ENCODE results near the gene MICAL3.

The MICAL3 gene

DNA sequence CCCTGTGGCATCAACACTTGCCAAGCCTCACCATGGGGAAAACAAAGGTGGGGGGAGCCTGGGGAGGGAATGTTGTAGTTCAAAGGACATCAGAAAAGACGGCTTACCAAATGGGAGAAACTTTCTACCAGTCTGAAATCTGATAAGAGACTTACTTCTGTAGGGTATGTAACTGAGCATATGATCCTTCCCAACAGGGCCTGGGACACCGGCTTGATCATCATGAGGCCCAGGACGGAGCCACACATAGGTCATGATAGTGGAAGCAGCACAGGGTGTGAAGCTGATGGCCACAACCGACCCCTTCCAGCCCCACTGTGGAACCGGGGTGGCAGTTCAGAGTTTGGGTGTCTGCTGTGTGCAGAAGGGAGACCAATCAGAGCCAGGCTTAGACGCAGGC, 51.1 kb downstream of the MICAL3 start (continued):
- TF ChIP-seq SNAI2 (CRISPR knock-in tag; IDR thresholded peaks at IDR 0.05) (no peak), RARB (CRISPR knock-in tag; IDR thresholded peaks at IDR 0.05) (no peak)
- TF ChIP-seq, protein P1, sequence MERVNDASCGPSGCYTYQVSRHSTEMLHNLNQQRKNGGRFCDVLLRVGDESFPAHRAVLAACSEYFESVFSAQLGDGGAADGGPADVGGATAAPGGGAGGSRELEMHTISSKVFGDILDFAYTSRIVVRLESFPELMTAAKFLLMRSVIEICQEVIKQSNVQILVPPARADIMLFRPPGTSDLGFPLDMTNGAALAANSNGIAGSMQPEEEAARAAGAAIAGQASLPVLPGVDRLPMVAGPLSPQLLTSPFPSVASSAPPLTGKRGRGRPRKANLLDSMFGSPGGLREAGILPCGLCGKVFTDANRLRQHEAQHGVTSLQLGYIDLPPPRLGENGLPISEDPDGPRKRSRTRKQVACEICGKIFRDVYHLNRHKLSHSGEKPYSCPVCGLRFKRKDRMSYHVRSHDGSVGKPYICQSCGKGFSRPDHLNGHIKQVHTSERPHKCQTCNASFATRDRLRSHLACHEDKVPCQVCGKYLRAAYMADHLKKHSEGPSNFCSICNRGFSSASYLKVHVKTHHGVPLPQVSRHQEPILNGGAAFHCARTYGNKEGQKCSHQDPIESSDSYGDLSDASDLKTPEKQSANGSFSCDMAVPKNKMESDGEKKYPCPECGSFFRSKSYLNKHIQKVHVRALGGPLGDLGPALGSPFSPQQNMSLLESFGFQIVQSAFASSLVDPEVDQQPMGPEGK (CRISPR knock-in tag; IDR thresholded peaks at IDR 0.05; ENCODE audit: borderline replicate concordance), result no peak

DNA sequence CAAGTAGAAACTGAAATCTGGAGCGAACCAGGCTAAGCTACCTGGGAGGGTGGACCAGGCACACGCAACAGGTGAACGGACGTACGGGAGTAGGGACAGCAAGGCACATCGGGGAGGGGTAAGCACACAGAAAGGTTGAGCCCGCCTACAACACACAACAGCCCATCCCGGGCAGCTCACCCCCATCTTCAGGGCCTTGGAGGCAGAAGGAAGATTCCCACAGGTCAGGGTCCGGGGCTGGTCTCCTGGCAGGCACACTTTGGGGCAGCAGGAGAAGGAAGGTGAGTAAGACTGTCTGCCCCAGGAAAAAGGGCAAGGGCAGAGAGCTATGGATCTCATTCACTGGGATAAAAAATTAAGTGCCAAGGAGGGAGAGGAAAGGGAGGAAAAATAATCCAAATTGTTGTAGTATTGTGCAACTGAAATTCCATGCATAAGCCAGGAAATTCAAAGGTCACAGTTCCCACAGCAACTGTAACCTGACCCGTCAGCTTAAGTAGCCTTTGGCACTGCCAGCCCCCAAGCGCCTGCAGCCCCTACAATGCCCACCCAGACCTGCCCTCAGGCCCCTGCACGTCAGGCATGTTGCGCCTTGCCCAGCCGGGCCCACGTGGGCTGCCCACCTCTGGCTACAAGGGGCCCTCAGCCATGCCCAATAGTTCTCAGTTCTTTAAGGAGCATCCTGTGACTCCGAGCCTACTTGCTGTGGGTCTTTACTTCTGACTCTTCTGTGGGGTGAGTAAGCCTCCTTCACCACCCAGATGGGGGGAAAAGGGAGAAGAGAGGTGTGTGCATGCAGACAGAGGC, 51.8 kb downstream of the MICAL3 start:
- peak; percentile 68 for ATAC-seq
- TF ChIP-seq ISL1 (CRISPR knock-in tag; IDR thresholded peaks at IDR 0.05) (peak; percentile 21), ZFP3 (CRISPR knock-in tag; IDR thresholded peaks at IDR 0.05) (0 out of 2 replicates have a peak, but pooled peaks have one; percentile 27), ZFP30 (CRISPR knock-in tag; IDR thresholded peaks at IDR 0.05) (no peak), CSDC2 (CRISPR knock-in tag; IDR thresholded peaks at IDR 0.05) (0 out of 2 replicates have a peak, but pooled peaks have one; percentile 31)
- TF ChIP-seq, protein P2, sequence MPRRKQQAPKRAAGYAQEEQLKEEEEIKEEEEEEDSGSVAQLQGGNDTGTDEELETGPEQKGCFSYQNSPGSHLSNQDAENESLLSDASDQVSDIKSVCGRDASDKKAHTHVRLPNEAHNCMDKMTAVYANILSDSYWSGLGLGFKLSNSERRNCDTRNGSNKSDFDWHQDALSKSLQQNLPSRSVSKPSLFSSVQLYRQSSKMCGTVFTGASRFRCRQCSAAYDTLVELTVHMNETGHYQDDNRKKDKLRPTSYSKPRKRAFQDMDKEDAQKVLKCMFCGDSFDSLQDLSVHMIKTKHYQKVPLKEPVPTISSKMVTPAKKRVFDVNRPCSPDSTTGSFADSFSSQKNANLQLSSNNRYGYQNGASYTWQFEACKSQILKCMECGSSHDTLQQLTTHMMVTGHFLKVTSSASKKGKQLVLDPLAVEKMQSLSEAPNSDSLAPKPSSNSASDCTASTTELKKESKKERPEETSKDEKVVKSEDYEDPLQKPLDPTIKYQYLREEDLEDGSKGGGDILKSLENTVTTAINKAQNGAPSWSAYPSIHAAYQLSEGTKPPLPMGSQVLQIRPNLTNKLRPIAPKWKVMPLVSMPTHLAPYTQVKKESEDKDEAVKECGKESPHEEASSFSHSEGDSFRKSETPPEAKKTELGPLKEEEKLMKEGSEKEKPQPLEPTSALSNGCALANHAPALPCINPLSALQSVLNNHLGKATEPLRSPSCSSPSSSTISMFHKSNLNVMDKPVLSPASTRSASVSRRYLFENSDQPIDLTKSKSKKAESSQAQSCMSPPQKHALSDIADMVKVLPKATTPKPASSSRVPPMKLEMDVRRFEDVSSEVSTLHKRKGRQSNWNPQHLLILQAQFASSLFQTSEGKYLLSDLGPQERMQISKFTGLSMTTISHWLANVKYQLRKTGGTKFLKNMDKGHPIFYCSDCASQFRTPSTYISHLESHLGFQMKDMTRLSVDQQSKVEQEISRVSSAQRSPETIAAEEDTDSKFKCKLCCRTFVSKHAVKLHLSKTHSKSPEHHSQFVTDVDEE (CRISPR knock-in tag; IDR thresholded peaks at IDR 0.05), result no peak

DNA sequence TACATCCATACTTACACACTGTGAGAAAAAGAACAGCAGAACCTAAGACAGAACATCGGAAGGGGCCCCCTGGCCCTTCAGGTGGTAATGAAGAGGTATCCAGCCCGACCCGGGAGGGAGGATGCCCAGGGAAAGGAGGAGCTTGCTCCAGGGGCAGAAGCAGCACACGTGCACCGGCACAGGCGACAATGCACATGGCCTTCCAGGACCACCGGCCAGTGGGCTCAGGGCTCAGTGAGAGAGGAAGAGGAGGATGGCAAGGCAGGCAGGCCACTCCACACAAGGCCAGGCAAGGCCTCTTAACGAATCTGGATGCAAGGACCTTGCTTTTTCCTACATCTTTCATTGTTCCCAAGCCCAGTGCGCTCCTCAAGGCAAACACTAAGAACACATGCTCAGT, 52.6 kb downstream of the MICAL3 start:
- TF ChIP-seq GLIS3 (CRISPR knock-in tag; IDR thresholded peaks at IDR 0.05), result no peak
- TF ChIP-seq, protein P3, sequence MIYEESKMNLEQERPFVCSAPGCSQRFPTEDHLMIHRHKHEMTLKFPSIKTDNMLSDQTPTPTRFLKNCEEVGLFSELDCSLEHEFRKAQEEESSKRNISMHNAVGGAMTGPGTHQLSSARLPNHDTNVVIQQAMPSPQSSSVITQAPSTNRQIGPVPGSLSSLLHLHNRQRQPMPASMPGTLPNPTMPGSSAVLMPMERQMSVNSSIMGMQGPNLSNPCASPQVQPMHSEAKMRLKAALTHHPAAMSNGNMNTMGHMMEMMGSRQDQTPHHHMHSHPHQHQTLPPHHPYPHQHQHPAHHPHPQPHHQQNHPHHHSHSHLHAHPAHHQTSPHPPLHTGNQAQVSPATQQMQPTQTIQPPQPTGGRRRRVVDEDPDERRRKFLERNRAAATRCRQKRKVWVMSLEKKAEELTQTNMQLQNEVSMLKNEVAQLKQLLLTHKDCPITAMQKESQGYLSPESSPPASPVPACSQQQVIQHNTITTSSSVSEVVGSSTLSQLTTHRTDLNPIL (CRISPR knock-in tag; IDR thresholded peaks at IDR 0.05; ENCODE audit: low read depth), result no peak
- TF ChIP-seq, protein P2 (CRISPR knock-in tag; IDR thresholded peaks at IDR 0.05), result no peak
- no peak for TF ChIP-seq ISL1 (CRISPR knock-in tag; IDR thresholded peaks at IDR 0.05)
- TF ChIP-seq, protein P4, sequence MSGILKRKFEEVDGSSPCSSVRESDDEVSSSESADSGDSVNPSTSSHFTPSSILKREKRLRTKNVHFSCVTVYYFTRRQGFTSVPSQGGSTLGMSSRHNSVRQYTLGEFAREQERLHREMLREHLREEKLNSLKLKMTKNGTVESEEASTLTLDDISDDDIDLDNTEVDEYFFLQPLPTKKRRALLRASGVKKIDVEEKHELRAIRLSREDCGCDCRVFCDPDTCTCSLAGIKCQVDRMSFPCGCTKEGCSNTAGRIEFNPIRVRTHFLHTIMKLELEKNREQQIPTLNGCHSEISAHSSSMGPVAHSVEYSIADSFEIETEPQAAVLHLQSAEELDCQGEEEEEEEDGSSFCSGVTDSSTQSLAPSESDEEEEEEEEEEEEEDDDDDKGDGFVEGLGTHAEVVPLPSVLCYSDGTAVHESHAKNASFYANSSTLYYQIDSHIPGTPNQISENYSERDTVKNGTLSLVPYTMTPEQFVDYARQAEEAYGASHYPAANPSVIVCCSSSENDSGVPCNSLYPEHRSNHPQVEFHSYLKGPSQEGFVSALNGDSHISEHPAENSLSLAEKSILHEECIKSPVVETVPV (CRISPR knock-in tag; IDR thresholded peaks at IDR 0.05), result no peak
- TF ChIP-seq RARB (CRISPR knock-in tag; IDR thresholded peaks at IDR 0.05), result no peak
- no peak for TF ChIP-seq PPARA (CRISPR knock-in tag; IDR thresholded peaks at IDR 0.05; ENCODE audit: borderline replicate concordance)
- TF ChIP-seq, protein P1 (CRISPR knock-in tag; IDR thresholded peaks at IDR 0.05; ENCODE audit: borderline replicate concordance), result no peak
- no peak for TF ChIP-seq OSR1 (CRISPR knock-in tag; IDR thresholded peaks at IDR 0.05)
- no peak for TF ChIP-seq ESRRG (CRISPR knock-in tag; IDR thresholded peaks at IDR 0.05)
- no peak for TF ChIP-seq BACH2 (CRISPR knock-in tag; IDR thresholded peaks at IDR 0.05; ENCODE audit: borderline replicate concordance)
- TF ChIP-seq ZNF565 (CRISPR knock-in tag; conservative IDR thresholded peaks at IDR 0.05; ENCODE audit: low read depth), result no peak
- TF ChIP-seq SNAI2 (CRISPR knock-in tag; IDR thresholded peaks at IDR 0.05), result no peak
- TF ChIP-seq CSDC2 (CRISPR knock-in tag; IDR thresholded peaks at IDR 0.05), result no peak
- TF ChIP-seq ARNTL (CRISPR knock-in tag; IDR thresholded peaks at IDR 0.05; ENCODE audit: borderline replicate concordance, low read depth), result no peak
- TF ChIP-seq, protein P5, sequence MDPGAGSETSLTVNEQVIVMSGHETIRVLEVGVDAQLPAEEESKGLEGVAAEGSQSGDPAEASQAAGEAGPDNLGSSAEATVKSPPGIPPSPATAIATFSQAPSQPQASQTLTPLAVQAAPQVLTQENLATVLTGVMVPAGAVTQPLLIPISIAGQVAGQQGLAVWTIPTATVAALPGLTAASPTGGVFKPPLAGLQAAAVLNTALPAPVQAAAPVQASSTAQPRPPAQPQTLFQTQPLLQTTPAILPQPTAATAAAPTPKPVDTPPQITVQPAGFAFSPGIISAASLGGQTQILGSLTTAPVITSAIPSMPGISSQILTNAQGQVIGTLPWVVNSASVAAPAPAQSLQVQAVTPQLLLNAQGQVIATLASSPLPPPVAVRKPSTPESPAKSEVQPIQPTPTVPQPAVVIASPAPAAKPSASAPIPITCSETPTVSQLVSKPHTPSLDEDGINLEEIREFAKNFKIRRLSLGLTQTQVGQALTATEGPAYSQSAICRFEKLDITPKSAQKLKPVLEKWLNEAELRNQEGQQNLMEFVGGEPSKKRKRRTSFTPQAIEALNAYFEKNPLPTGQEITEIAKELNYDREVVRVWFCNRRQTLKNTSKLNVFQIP (CRISPR knock-in tag; IDR thresholded peaks at IDR 0.05; ENCODE audit: borderline replicate concordance, low read depth), result no peak
- no peak for ATAC-seq
